Transverse colon (tissue), 4 donors: ENCODE measurements around the gene RTL10. TPM values are rescaled to one million over a fixed set of nuclear protein-coding genes. Genes with fewer than 3 reads are reported as not detected.

ENCODE experiments used
- DNase-seq: peaks from one replicate; pipeline ENCODE4 v3.0.0-alpha.2; 2019
- H3K27ac ChIP-seq, 4 donors: fragments of 200-600 bp; sonication (generic); 2 replicates each; pipeline ENCODE4 v1.5.1; 2016 to 2018; ENCODE audit warnings: inconsistent platforms in 4 of 4
- H3K27me3 ChIP-seq: fragments of 200-600 bp; sonication (generic); 2 replicates; pipeline ENCODE4 v1.5.1; 2017; ENCODE audit warnings: inconsistent platforms
- H3K36me3 ChIP-seq, 4 donors: fragments of 200-600 bp; sonication (generic); 2 replicates each; pipeline ENCODE4 v1.5.1; 2017 to 2019; ENCODE audit warnings: inconsistent platforms in 4 of 4
- H3K4me1 ChIP-seq, 4 donors: fragments of 200-600 bp; sonication (generic); 2 replicates each; pipeline ENCODE4 v1.5.1; 2017 to 2020; ENCODE audit warnings: inconsistent platforms in 4 of 4
- H3K4me3 ChIP-seq, 4 donors: fragments of 200-600 bp; sonication (generic); 1 replicate in 1 of 4; 2 replicates in 3 of 4; pipeline versions ENCODE4 v1.5.1 to v1.6.1; 2017 to 2019; ENCODE audit warnings: inconsistent platforms in 4 of 4
- H3K9me3 ChIP-seq, 2 donors: fragments of 200-600 bp; sonication (generic); 2 replicates each; pipeline ENCODE4 v1.5.1; 2017 to 2019; ENCODE audit warnings: inconsistent platforms in 2 of 2
- EP300 ChIP-seq: sonication (generic); formaldehyde crosslinking; IDR thresholded peaks from one replicate; pipeline ENCODE4 v1.6.1; 2017; ENCODE audit warnings: antibody characterized with exemption, low read depth
- POLR2A ChIP-seq: fragments of 450-650 bp; IDR thresholded peaks from one replicate; pipeline ENCODE4 v1.6.1; 2016; ENCODE audit warnings: antibody characterized with exemption, mild to moderate bottlenecking, moderate library complexity
- POLR2AphosphoS5 ChIP-seq, 3 donors: sonication (generic); formaldehyde crosslinking; IDR thresholded peaks; one replicate each; pipeline ENCODE4 v1.6.1; 2016; ENCODE audit warnings: antibody characterized with exemption in 3 of 3
- WGBS, 2 donors: methylation state at CpG; one replicate each; pipeline ENCODE4 v1.1.5; 2018; ENCODE audit warnings: low coverage in 1 of 2; 5-methylcytosine and 5-hydroxymethylcytosine counted together
- in situ Hi-C, 4 donors: fragments of 200-750 bp; cut with MboI; loops; one replicate each; pipeline versions ENCODE4 v1.15.0 to v1.15.1; 2017; ENCODE audit warnings: low sequenced_read_pairs in 3 of 4, low pct_ligation_motif_present in 1 of 4, low pct_unique_long_range_greater_than_20kb in 1 of 4
- intact Hi-C: fragments of 100-400 bp; cut with DNase I; formaldehyde crosslinking; loops from one replicate; pipeline ENCODE4 v1.15.1; 2023; ENCODE audit warnings: low total_unique reads
- total RNA-seq, 4 donors: library from RNA; depleted of rRNA; stranded (reverse); fragments of >200 nt; gene quantifications; one replicate each; pipeline ENCODE4 v1.1.0, GENCODE V29; 2016
- TF ChIP-seq, protein P1 (sequence below), 5 experiments: fragments of 200-600 bp in 3 of 5; fragments of 450-650 bp in 2 of 5; sonication (generic) in 3 of 5; IDR thresholded peaks; 1 replicate in 2 of 5; 2 replicates in 3 of 5; pipeline ENCODE4 v1.5.1; 2016 to 2017; ENCODE audit warnings: antibody characterized with exemption in 5 of 5, inconsistent platforms in 3 of 5, mild to moderate bottlenecking in 2 of 5, moderate library complexity in 1 of 5

RTL10 gene
- total RNA-seq, 4 donors from 2014 or later, result 7.1 to 16.8 (median 7.8) TPM

DNA sequence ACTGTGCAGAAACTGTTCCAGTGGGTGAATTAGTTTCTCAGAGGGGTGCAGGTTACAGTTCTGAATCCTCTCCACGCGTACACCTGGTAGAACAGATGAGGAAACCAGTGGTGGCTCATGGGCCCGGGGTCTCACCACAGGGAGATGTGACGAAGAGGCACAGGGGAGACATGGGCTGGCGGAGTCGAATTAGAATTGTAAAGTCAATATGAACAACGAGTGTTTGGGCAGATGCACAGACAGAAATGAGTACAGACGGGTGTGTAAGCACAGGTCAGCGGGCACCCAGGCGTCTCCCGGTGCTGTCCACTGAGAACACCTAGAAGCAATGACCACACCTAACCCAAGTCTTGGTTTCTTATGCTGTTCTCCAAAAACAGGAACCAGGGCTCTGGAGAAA lies 41.8 kb downstream of the RTL10 start:
- in situ Hi-C loops (no loop called here), intact Hi-C loops (no loop called here)
- H3K4me1 ChIP-seq, result no peaks in the 10 kb centered on the region
- no peak overlapping the region for H3K27ac ChIP-seq
- no peak for DNase-seq
- H3K36me3 ChIP-seq, result no peaks in the 10 kb centered on the region
- WGBS, 2 donors, result 85 to 98% methylated on average over 11 of the region's 11 CpGs
- TF ChIP-seq, protein P1, sequence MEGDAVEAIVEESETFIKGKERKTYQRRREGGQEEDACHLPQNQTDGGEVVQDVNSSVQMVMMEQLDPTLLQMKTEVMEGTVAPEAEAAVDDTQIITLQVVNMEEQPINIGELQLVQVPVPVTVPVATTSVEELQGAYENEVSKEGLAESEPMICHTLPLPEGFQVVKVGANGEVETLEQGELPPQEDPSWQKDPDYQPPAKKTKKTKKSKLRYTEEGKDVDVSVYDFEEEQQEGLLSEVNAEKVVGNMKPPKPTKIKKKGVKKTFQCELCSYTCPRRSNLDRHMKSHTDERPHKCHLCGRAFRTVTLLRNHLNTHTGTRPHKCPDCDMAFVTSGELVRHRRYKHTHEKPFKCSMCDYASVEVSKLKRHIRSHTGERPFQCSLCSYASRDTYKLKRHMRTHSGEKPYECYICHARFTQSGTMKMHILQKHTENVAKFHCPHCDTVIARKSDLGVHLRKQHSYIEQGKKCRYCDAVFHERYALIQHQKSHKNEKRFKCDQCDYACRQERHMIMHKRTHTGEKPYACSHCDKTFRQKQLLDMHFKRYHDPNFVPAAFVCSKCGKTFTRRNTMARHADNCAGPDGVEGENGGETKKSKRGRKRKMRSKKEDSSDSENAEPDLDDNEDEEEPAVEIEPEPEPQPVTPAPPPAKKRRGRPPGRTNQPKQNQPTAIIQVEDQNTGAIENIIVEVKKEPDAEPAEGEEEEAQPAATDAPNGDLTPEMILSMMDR (IDR thresholded peaks at IDR 0.05), result no peak
- no peak for TF ChIP-seq POLR2AphosphoS5 (IDR thresholded peaks at IDR 0.05)
- TF ChIP-seq EP300, result no peak
- no peak overlapping the region for H3K4me3 ChIP-seq
- H3K9me3 ChIP-seq, result no peaks in the 10 kb centered on the region
- no peaks in the 10 kb centered on the region for H3K27me3 ChIP-seq

GRCh38 chr22:19811811-19812771 lies 42.6 kb downstream of the RTL10 start:
- in situ Hi-C loops, result no loop called here
- H3K36me3 ChIP-seq, result no peaks in the 10 kb centered on the region
- H3K27ac ChIP-seq, result no peak overlapping the region
- DNase-seq, result no peak
- no peak overlapping the region for H3K4me3 ChIP-seq
- WGBS, 2 donors, result 94% methylated on average over 20 of the region's 36 CpGs; no CpG with 5 or more reads in 1 of the 2 donors
- TF ChIP-seq EP300 (no peak), POLR2AphosphoS5 (IDR thresholded peaks at IDR 0.05) (no peak), POLR2A (no peak)
- TF ChIP-seq, protein P1 (IDR thresholded peaks at IDR 0.05), result no peak
- intact Hi-C loops, result no loop called here
- H3K27me3 ChIP-seq, result no peaks in the 10 kb centered on the region
- no peaks in the 10 kb centered on the region for H3K4me1 ChIP-seq
- no peaks in the 10 kb centered on the region for H3K9me3 ChIP-seq

- peaks cover 0 to 6% (median 5%) of the 10 kb centered on the region in 4 donors for H3K4me1 ChIP-seq
- TF ChIP-seq POLR2AphosphoS5 (IDR thresholded peaks at IDR 0.05), result no peak
- TF ChIP-seq, protein P1 (IDR thresholded peaks at IDR 0.05), result no peak
- H3K9me3 ChIP-seq, result no peaks in the 10 kb centered on the region
- no peaks in the 10 kb centered on the region for H3K27me3 ChIP-seq
- H3K4me3 ChIP-seq, result no peak overlapping the region
- in situ Hi-C loops, result no loop called here
- 89% methylated on average over 12 of the region's 12 CpGs; no CpG with 5 or more reads in 1 of the 2 donors for whole genome bisulfite sequencing, 2 donors
- H3K27ac ChIP-seq, result no peak overlapping the region
- intact Hi-C loops, result no loop called here
- no peak for DNase-seq
- no peaks in the 10 kb centered on the region for H3K36me3 ChIP-seq
These were observed 43.5 kb downstream of the RTL10 start for GRCh38 chr22:19811211-19811621.

DNA sequence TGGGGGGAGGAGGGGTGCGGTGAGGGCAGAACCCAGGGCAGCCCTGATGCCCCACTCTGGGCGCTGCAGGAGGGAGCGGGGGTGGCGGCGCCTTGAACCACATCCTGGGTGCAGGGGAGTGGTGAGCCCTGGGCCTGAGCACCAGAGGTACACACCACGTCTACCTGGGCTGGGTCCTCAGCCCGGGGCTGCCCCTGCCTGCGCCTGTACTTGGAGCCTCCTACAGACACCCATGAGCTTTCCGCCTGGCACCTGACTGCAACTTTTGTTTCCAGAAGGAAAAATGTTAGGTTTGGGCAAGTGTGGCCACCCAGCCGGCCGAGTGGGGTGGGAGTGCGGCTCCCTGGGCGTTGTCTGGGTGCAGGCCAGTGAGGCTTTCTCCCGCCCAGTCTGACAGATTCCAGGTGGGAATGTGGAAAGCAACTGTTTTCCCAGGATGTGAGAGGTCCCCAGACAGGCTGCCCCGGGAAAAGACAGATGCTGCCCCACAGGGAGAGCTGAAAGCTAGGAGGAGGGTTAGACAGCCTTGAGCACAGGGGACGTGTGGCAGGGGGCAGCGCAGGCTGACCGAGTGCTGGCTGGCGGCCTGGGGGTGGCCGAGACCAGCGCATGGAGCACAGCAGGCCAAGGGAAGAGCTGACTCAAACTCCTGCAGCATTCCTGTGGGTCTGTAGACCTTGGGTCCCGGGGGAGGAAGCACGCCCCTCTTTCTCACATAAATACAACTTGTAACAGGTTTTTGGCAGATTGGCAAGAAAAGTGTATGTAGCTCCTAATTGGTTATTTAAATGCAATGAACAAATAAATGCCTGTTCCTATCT lies 44.1 kb downstream of the RTL10 start:
- in situ Hi-C loops (no loop called here), intact Hi-C loops (no loop called here)
- Histone ChIP-seq H3K27me3 (no peaks in the 10 kb centered on the region), H3K4me3 (no peak overlapping the region), H3K9me3 (no peaks in the 10 kb centered on the region), H3K36me3 (no peaks in the 10 kb centered on the region), H3K27ac (no peak overlapping the region), H3K4me1 (peaks cover 0 to 11% (median 6%) of the 10 kb centered on the region in 4 donors)
- no peak for DNase-seq
- WGBS, 2 donors, result 87 to 93% methylated on average over 6 to 23 of the region's 23 CpGs
- TF ChIP-seq, protein P1 (IDR thresholded peaks at IDR 0.05), result no peak
- TF ChIP-seq POLR2A (no peak), EP300 (no peak), POLR2AphosphoS5 (IDR thresholded peaks at IDR 0.05) (no peak)
